ENCODE results near the gene CALHM2. TPM values are rescaled to one million over a fixed set of nuclear protein-coding genes. Genes with fewer than 3 reads are reported as not detected.

CALHM2 gene
- total RNA-seq, 1 donor from 2014 or later = 17.5 TPM

- Mint-ChIP-seq H3K4me1 (peaks cover 57% of the 10 kb centered on the region), H3K36me3 (ENCODE audit: low read depth) (peaks cover 36% of the 10 kb centered on the region), H3K4me3 (peak overlapping the region; percentile 95), H3K27me3 (no peaks in the 10 kb centered on the region), H3K27ac (peak overlapping the region; percentile 85), H3K9me3 (no peaks in the 10 kb centered on the region)
- peak; percentile 86 for DNase-seq
- intact Hi-C loops (cut with micrococcal nuclease) = no loop called here
Measured at GRCh38 chr10:103451091-103451813, 918 bp downstream of the CALHM2 start.

GRCh38 chr10:103450201-103450695 is 1.9 kb downstream of the CALHM2 start:
- intact Hi-C loops (cut with micrococcal nuclease) = no loop called here
- no peak for DNase-seq
- Mint-ChIP-seq H3K27ac (peak overlapping the region; percentile 85), H3K9me3 (no peaks in the 10 kb centered on the region), H3K4me3 (peak overlapping the region; percentile 95), H3K4me1 (peaks cover 58% of the 10 kb centered on the region), H3K36me3 (ENCODE audit: low read depth) (peaks cover 44% of the 10 kb centered on the region), H3K27me3 (no peaks in the 10 kb centered on the region)

- H3K9me3 Mint-ChIP-seq = no peaks in the 10 kb centered on the region
- peaks cover 57% of the 10 kb centered on the region for H3K4me1 Mint-ChIP-seq
- H3K4me3 Mint-ChIP-seq = peak overlapping the region; percentile 95
- peaks cover 49% of the 10 kb centered on the region for H3K36me3 Mint-ChIP-seq (ENCODE audit: low read depth)
- H3K27ac Mint-ChIP-seq = peak overlapping the region; percentile 19
- no peak for DNase-seq
- intact Hi-C loops (cut with micrococcal nuclease) = no loop called here
- no peaks in the 10 kb centered on the region for H3K27me3 Mint-ChIP-seq
Measured at GRCh38 chr10:103449208-103450144, 2.7 kb downstream of the CALHM2 start.

- DNase-seq = no peak
- Mint-ChIP-seq H3K27me3 (no peaks in the 10 kb centered on the region), H3K27ac (peak overlapping the region; percentile 74), H3K4me3 (peak overlapping the region; percentile 95), H3K9me3 (no peaks in the 10 kb centered on the region), H3K4me1 (peaks cover 54% of the 10 kb centered on the region), H3K36me3 (ENCODE audit: low read depth) (peaks cover 56% of the 10 kb centered on the region)
- intact Hi-C loops (cut with micrococcal nuclease) = no loop called here
Measured at GRCh38 chr10:103448746-103449145, 3.4 kb downstream of the CALHM2 start.

GRCh38 chr10:103447187-103447586 is 5.0 kb downstream of the CALHM2 start:
- DNase-seq = no peak
- Mint-ChIP-seq H3K4me3 (no peak overlapping the region), H3K9me3 (no peaks in the 10 kb centered on the region), H3K27ac (no peak overlapping the region), H3K36me3 (ENCODE audit: low read depth) (peaks cover 68% of the 10 kb centered on the region), H3K27me3 (no peaks in the 10 kb centered on the region), H3K4me1 (peaks cover 46% of the 10 kb centered on the region)
- intact Hi-C loops (cut with micrococcal nuclease) = no loop called here

GRCh38 chr10:103445767-103446567 is 6.2 kb downstream of the CALHM2 start:
- peak overlapping the region; percentile 6 for H3K27ac Mint-ChIP-seq
- no peak for DNase-seq
- no peaks in the 10 kb centered on the region for H3K9me3 Mint-ChIP-seq
- intact Hi-C loops (cut with micrococcal nuclease) = no loop called here
- H3K36me3 Mint-ChIP-seq (ENCODE audit: low read depth) = peaks cover 70% of the 10 kb centered on the region
- H3K27me3 Mint-ChIP-seq = no peaks in the 10 kb centered on the region
- H3K4me3 Mint-ChIP-seq = no peak overlapping the region
- peaks cover 41% of the 10 kb centered on the region for H3K4me1 Mint-ChIP-seq

DNA sequence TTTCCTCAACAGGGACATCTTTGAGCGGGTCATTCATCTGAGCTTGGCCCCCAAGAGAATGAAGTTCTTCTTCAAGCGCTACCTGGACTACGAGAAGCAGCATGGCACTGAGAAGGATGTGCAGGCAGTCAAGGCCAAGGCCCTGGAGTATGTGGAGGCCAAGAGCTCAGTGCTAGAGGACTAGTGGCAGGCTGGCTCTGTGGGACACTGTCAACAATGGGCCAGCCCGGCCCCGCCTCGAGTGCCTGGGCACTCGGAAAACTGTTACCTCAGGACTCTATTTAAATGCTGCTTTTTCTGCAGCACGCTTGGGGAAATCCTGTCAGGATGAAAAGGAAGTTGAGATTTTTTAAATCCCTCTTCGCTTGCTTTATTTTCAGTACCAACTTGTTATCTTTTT is 6.8 kb downstream of the CALHM2 start:
- no peaks in the 10 kb centered on the region for H3K9me3 Mint-ChIP-seq
- intact Hi-C loops (cut with micrococcal nuclease) = no loop called here
- H3K27me3 Mint-ChIP-seq = no peaks in the 10 kb centered on the region
- peaks cover 69% of the 10 kb centered on the region for H3K36me3 Mint-ChIP-seq (ENCODE audit: low read depth)
- no peak for DNase-seq
- peak overlapping the region; percentile 3 for H3K27ac Mint-ChIP-seq
- peaks cover 35% of the 10 kb centered on the region for H3K4me1 Mint-ChIP-seq
- no peak overlapping the region for H3K4me3 Mint-ChIP-seq

DNA sequence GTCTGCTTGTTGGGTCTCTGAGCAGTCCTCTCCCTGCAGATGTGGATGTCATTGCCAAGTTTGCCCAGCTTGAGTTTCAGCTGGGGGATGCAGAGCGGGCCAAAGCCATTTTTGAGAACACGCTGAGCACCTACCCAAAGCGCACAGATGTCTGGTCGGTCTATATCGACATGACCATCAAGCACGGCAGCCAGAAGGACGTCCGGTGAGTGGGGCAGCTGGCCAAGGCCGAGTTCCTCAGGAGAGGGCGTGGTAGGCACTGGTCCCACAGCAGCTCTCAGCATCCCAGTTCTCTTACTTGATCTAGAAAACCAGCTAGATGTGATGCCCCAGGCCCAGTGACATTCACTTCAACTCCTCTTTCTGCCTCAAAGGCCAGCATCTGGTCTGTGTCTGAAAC is 7.7 kb downstream of the CALHM2 start:
- no peak for DNase-seq
- Mint-ChIP-seq H3K27ac (no peak overlapping the region), H3K9me3 (no peaks in the 10 kb centered on the region), H3K27me3 (no peaks in the 10 kb centered on the region), H3K4me3 (no peak overlapping the region), H3K36me3 (ENCODE audit: low read depth) (peaks cover 72% of the 10 kb centered on the region), H3K4me1 (peaks cover 26% of the 10 kb centered on the region)
- intact Hi-C loops (cut with micrococcal nuclease) = no loop called here

DNA sequence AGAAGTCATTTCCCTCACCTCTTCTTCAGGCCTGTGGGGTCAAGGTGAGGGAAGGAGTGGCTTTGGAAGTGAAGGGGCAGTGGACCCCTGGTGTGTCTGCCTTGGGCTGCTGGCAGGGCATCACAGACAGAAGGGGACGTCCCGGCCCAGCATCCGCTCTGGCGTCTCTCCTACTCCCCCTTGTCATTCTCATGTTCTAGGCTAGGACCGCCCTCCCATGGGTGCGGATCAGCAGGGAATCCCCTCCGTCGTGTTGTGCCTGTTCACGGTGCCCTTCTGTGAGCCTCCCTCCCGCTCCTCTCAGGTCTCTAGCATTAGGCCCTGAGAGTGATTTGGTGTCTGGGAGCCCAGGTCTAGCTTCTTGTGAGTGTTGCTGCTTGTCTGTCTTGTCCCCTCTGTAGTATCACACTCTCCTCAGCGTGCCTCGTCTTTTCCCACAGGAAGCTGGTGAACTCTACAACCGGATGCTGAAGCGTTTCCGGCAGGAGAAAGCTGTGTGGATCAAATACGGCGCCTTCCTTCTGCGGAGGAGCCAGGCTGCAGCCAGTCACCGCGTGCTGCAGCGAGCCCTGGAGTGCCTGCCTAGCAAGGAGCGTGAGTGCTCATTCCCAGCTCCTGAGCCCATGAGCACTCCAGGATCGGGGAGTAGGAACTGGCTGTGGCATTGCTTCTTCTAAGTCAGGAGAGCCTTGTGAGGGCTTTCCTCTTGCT is 8.5 kb downstream of the CALHM2 start:
- peaks cover 18% of the 10 kb centered on the region for H3K4me1 Mint-ChIP-seq
- H3K27ac Mint-ChIP-seq = peak overlapping the region; percentile 11
- no peak for DNase-seq
- intact Hi-C loops (cut with micrococcal nuclease) = no loop called here
- H3K36me3 Mint-ChIP-seq (ENCODE audit: low read depth) = peaks cover 68% of the 10 kb centered on the region
- no peaks in the 10 kb centered on the region for H3K9me3 Mint-ChIP-seq
- H3K4me3 Mint-ChIP-seq = no peak overlapping the region
- H3K27me3 Mint-ChIP-seq = no peaks in the 10 kb centered on the region

DNA sequence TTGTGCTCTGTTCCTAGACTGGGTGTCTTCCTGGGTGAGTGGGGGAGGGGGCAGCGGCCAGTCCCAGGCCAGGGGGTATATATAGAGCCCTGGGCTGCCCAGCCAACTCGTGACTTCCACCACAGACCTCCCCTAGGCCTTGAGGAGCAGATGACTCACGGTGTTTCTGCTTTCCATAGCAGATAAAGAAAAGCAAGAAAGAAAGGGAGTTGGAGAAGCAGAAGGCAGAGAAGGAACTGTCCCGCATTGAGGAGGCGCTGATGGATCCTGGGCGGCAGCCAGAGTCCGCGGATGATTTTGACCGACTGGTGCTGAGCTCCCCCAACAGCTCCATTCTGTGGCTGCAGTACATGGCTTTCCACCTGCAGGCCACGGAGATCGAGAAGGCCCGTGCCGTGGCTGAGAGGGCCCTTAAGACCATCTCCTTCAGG is 10.1 kb downstream of the CALHM2 start:
- intact Hi-C loops (cut with micrococcal nuclease) = no loop called here
- Mint-ChIP-seq H3K4me3 (no peak overlapping the region), H3K9me3 (no peaks in the 10 kb centered on the region), H3K27ac (peak overlapping the region; percentile 29), H3K36me3 (ENCODE audit: low read depth) (peaks cover 73% of the 10 kb centered on the region), H3K4me1 (peaks cover 11% of the 10 kb centered on the region), H3K27me3 (no peaks in the 10 kb centered on the region)
- no peak for DNase-seq

- intact Hi-C loops (cut with micrococcal nuclease) = no loop called here
- Mint-ChIP-seq H3K27ac (no peak overlapping the region), H3K36me3 (ENCODE audit: low read depth) (peaks cover 74% of the 10 kb centered on the region), H3K9me3 (no peaks in the 10 kb centered on the region), H3K4me1 (peaks cover 9% of the 10 kb centered on the region), H3K27me3 (no peaks in the 10 kb centered on the region), H3K4me3 (no peak overlapping the region)
- no peak for DNase-seq
Measured at GRCh38 chr10:103441611-103442010, 10.6 kb downstream of the CALHM2 start.

- H3K4me1 Mint-ChIP-seq = peaks cover 6% of the 10 kb centered on the region
- no peak overlapping the region for H3K27ac Mint-ChIP-seq
Measured at GRCh38 chr10:103441206-103441605, 11.0 kb downstream of the CALHM2 start.

DNA sequence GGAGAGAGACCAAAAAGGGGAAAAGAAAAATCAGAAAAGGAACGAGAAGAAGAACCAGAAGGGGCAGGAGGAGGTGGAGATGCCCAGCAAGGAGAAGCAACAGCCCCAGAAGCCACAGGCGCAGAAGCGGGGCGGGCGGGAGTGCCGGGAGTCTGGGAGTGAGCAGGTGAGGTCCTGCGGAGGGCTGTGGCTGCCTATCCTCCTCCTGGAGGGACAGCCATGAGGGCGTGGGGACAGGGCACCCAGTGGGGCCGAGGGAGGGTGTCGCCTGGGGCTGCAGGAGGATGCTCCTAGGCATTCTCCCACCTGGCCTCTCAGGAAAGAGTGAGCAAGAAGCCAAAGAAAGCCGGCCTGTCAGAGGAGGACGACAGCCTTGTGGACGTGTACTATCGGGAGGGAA is 11.8 kb downstream of the CALHM2 start:
- H3K27me3 Mint-ChIP-seq = no peaks in the 10 kb centered on the region
- DNase-seq = no peak
- intact Hi-C loops (cut with micrococcal nuclease) = no loop called here
- H3K9me3 Mint-ChIP-seq = no peaks in the 10 kb centered on the region
- H3K27ac Mint-ChIP-seq = no peak overlapping the region
- peaks cover 4% of the 10 kb centered on the region for H3K4me1 Mint-ChIP-seq
- H3K36me3 Mint-ChIP-seq (ENCODE audit: low read depth) = peaks cover 72% of the 10 kb centered on the region
- no peak overlapping the region for H3K4me3 Mint-ChIP-seq

More at GRCh38 chr10:103441206-103441605, 11.0 kb downstream of the CALHM2 start:
- intact Hi-C loops (cut with micrococcal nuclease) = no loop called here
- no peak for DNase-seq
- H3K4me3 Mint-ChIP-seq = no peak overlapping the region
- H3K9me3 Mint-ChIP-seq = no peaks in the 10 kb centered on the region
- H3K36me3 Mint-ChIP-seq (ENCODE audit: low read depth) = peaks cover 73% of the 10 kb centered on the region
- no peaks in the 10 kb centered on the region for H3K27me3 Mint-ChIP-seq

Data from activated CD4-positive, alpha-beta T cell treated with anti-CD3 and anti-CD28 coated beads, Interleukin-2, amount 10 ng/mL, durations not matched to agents 24 days and 14 days (primary cell).